ENCODE data around the gene PIEZO2. TPM values are rescaled to one million over a fixed set of nuclear protein-coding genes. Genes with fewer than 3 reads are reported as not detected.

PIEZO2 gene
- total RNA-seq, 2 experiments from 2014 or later: not detected

GRCh38 chr18:10863026-10863425 lies 286.3 kb downstream of the PIEZO2 start:
- Mint-ChIP-seq H3K4me1 (ENCODE audit: low read depth) (no peaks in the 10 kb centered on the region), H3K27ac (no peak overlapping the region), H3K4me3 (no peak overlapping the region), H3K9me3 (peaks cover 4% of the 10 kb centered on the region), H3K36me3 (ENCODE audit: low read depth) (no peaks in the 10 kb centered on the region), H3K27me3 (no peaks in the 10 kb centered on the region)
- CTCF ChIA-PET: no interaction called here
- ATAC-seq (ENCODE audit: poor library complexity): no peak
- intact Hi-C loops (cut with DNase I, micrococcal nuclease): no loop called here
- Histone ChIP-seq H3K27me3 (ENCODE audit: control insufficient read depth in 1 of 2, insufficient read depth in 2 of 2, low read length in 2 of 2) (no peaks in the 10 kb centered on the region), H3K4me1 (ENCODE audit: insufficient read depth, low read length) (no peaks in the 10 kb centered on the region), H3K4me3 (ENCODE audit: low read length) (no peak overlapping the region), H3K36me3 (ENCODE audit: insufficient read depth, low read length) (no peaks in the 10 kb centered on the region), H3K9me3 (ENCODE audit: control insufficient read depth in 1 of 2, insufficient read depth in 1 of 2, low read length in 2 of 2) (peaks cover 0 to 11% of the 10 kb centered on the region in 2 experiments), H3K27ac (ENCODE audit: low read depth in 1 of 2, low read length in 2 of 2) (no peak overlapping the region)
- no peak for TF ChIP-seq CTCF (IDR thresholded peaks at IDR 0.05)
- POLR2A ChIA-PET: no interaction called here
- no peak for DNase-seq

- no peak for TF ChIP-seq CTCF (IDR thresholded peaks at IDR 0.05)
- H3K4me1 Mint-ChIP-seq (ENCODE audit: low read depth): no peaks in the 10 kb centered on the region
- Histone ChIP-seq H3K4me3 (ENCODE audit: low read length) (no peak overlapping the region), H3K9me3 (ENCODE audit: control insufficient read depth in 1 of 2, insufficient read depth in 1 of 2, low read length in 2 of 2) (peaks cover 0 to 11% of the 10 kb centered on the region in 2 experiments), H3K36me3 (ENCODE audit: insufficient read depth, low read length) (no peaks in the 10 kb centered on the region), H3K4me1 (ENCODE audit: insufficient read depth, low read length) (no peaks in the 10 kb centered on the region), H3K27ac (ENCODE audit: low read depth in 1 of 2, low read length in 2 of 2) (no peak overlapping the region), H3K27me3 (ENCODE audit: control insufficient read depth in 1 of 2, insufficient read depth in 2 of 2, low read length in 2 of 2) (no peaks in the 10 kb centered on the region)
- intact Hi-C loops (cut with DNase I, micrococcal nuclease): no loop called here
- POLR2A ChIA-PET: no interaction called here
- H3K27me3 Mint-ChIP-seq: no peaks in the 10 kb centered on the region
- H3K9me3 Mint-ChIP-seq: peaks cover 4% of the 10 kb centered on the region
- no peak overlapping the region for H3K27ac Mint-ChIP-seq
- ATAC-seq (ENCODE audit: poor library complexity): no peak
- CTCF ChIA-PET: no interaction called here
- no peak overlapping the region for H3K4me3 Mint-ChIP-seq
- no peaks in the 10 kb centered on the region for H3K36me3 Mint-ChIP-seq (ENCODE audit: low read depth)
- no peak for DNase-seq
These were observed 288.4 kb downstream of the PIEZO2 start for GRCh38 chr18:10860928-10861327.

- DNase-seq (no peak), ATAC-seq (ENCODE audit: poor library complexity) (no peak)
- no peak overlapping the region for H3K4me3 ChIP-seq (ENCODE audit: low read length)
- Mint-ChIP-seq H3K27ac (no peak overlapping the region), H3K4me1 (ENCODE audit: low read depth) (no peaks in the 10 kb centered on the region), H3K4me3 (no peak overlapping the region), H3K9me3 (peaks cover 4% of the 10 kb centered on the region), H3K36me3 (ENCODE audit: low read depth) (no peaks in the 10 kb centered on the region), H3K27me3 (no peaks in the 10 kb centered on the region)
- ChIA-PET CTCF (no interaction called here), POLR2A (no interaction called here)
- no peak overlapping the region for H3K27ac ChIP-seq (ENCODE audit: low read depth in 1 of 2, low read length in 2 of 2)
- intact Hi-C loops (cut with DNase I, micrococcal nuclease): no loop called here
- no peak for TF ChIP-seq CTCF (IDR thresholded peaks at IDR 0.05)
- H3K4me1 ChIP-seq (ENCODE audit: insufficient read depth, low read length): no peaks in the 10 kb centered on the region
- H3K9me3 ChIP-seq (ENCODE audit: control insufficient read depth in 1 of 2, insufficient read depth in 1 of 2, low read length in 2 of 2): peaks cover 0 to 11% of the 10 kb centered on the region in 2 experiments
- H3K27me3 ChIP-seq (ENCODE audit: control insufficient read depth in 1 of 2, insufficient read depth in 2 of 2, low read length in 2 of 2): no peaks in the 10 kb centered on the region
- no peaks in the 10 kb centered on the region for H3K36me3 ChIP-seq (ENCODE audit: insufficient read depth, low read length)
These were observed 289.0 kb downstream of the PIEZO2 start for GRCh38 chr18:10860382-10860781.

All from CD4-positive, alpha-beta T cell (primary cell).